CD4-positive, alpha-beta T cell (primary cell): ENCODE data around the gene LEMD2. TPM values are rescaled to one million over a fixed set of nuclear protein-coding genes. Genes with fewer than 3 reads are reported as not detected.

Experiments used
- ATAC-seq: fragments of 200-7000 bp; cut with Tn5 transposase; one replicate; pipeline ENCODE4 v1.10.0; 2022; ENCODE audit warnings: mild to moderate bottlenecking; ENCODE audit not compliant: poor library complexity
- CTCF ChIA-PET: fragments of 350-600 bp; sonication (Branson Sonifier 250); formaldehyde crosslinking; loops from one replicate; lab custom pipeline; 2021; ENCODE audit warnings: antibody characterized with exemption, inconsistent platforms; lab: Charles Lee
- POLR2A ChIA-PET: fragments of 350-600 bp; sonication (Branson Sonifier 250); formaldehyde crosslinking; loops from one replicate; lab custom pipeline; 2021; ENCODE audit warnings: antibody characterized with exemption, inconsistent platforms; lab: Charles Lee
- DNase-seq, 14 experiments: peaks; one replicate each; pipeline ENCODE4 v3.0.0-alpha.2; 2013 to 2020; ENCODE audit warnings: mixed read lengths in 2 of 14
- H3K27ac ChIP-seq, 2 donors: one replicate each; pipeline versions ENCODE4 v1.5.1 to v1.7.0; 2013; ENCODE audit warnings: low read length in 2 of 2, low read depth in 1 of 2, mild to moderate bottlenecking in 1 of 2
- H3K27me3 ChIP-seq, 2 experiments: 1 replicate in 1 of 2; 2 replicates in 1 of 2; pipeline versions ENCODE4 v1.6.1 to v1.7.0; 2013; ENCODE audit warnings: low read length in 2 of 2, control low read depth in 1 of 2, mild to moderate bottlenecking in 1 of 2, moderate library complexity in 1 of 2; ENCODE audit not compliant: insufficient read depth in 2 of 2, control insufficient read depth in 1 of 2
- H3K36me3 ChIP-seq: one replicate; pipeline ENCODE4 v1.6.1; 2013; ENCODE audit warnings: low read length, control low read depth; ENCODE audit not compliant: insufficient read depth
- H3K4me1 ChIP-seq: one replicate; pipeline ENCODE4 v1.6.1; 2013; ENCODE audit warnings: low read length, control low read depth; ENCODE audit not compliant: insufficient read depth
- H3K4me3 ChIP-seq: one replicate; pipeline ENCODE4 v1.5.1; 2013; ENCODE audit warnings: mild to moderate bottlenecking, low read length, moderate library complexity
- H3K9me3 ChIP-seq, 2 experiments: 1 replicate in 1 of 2; 2 replicates in 1 of 2; pipeline versions ENCODE4 v1.6.1 to v1.7.0; 2013; ENCODE audit warnings: low read length in 2 of 2, mild to moderate bottlenecking in 2 of 2, control low read depth in 1 of 2, moderate library complexity in 1 of 2; ENCODE audit not compliant: control insufficient read depth in 1 of 2, insufficient read depth in 1 of 2
- H3K27ac Mint-ChIP-seq: one replicate; pipeline ENCODE4 v1.8.0; 2020; ENCODE audit warnings: mixed read lengths
- H3K27me3 Mint-ChIP-seq: one replicate; pipeline ENCODE4 v1.8.0; 2021; ENCODE audit warnings: mixed read lengths
- H3K36me3 Mint-ChIP-seq: one replicate; pipeline ENCODE4 v1.8.0; 2021; ENCODE audit warnings: low read depth, mixed read lengths
- H3K4me1 Mint-ChIP-seq: one replicate; pipeline ENCODE4 v1.8.0; 2021; ENCODE audit warnings: low read depth, mixed read lengths
- H3K4me3 Mint-ChIP-seq: one replicate; pipeline ENCODE4 v1.8.0; 2020; ENCODE audit warnings: mild to moderate bottlenecking, mixed read lengths
- H3K9me3 Mint-ChIP-seq: one replicate; pipeline ENCODE4 v1.8.0; 2020; ENCODE audit warnings: mixed read lengths
- intact Hi-C, 2 experiments: fragments of 100-400 bp; cut with DNase I in 1 of 2; cut with micrococcal nuclease in 1 of 2; formaldehyde crosslinking; loops; one replicate each; pipeline versions ENCODE4 v1.15.1 to v1.9.0; 2023 to 2025; cut with DNase I, micrococcal nuclease
- total RNA-seq, 174 experiments: library from RNA in 2 of 174; stranded (reverse) in 2 of 174; gene quantifications; one replicate each; pipeline ENCODE4 v1.2.3 and lab custom pipeline; 2021 to 2026
- TF ChIP-seq, protein P1 (sequence below): fragments of 200-600 bp; IDR thresholded peaks from one replicate; pipeline ENCODE4 v1.8.0; 2022; ENCODE audit warnings: antibody characterized with exemption, mild to moderate bottlenecking

The LEMD2 gene
- total RNA-seq, 2 experiments from 2014 or later, result 122 to 124 TPM

DNA sequence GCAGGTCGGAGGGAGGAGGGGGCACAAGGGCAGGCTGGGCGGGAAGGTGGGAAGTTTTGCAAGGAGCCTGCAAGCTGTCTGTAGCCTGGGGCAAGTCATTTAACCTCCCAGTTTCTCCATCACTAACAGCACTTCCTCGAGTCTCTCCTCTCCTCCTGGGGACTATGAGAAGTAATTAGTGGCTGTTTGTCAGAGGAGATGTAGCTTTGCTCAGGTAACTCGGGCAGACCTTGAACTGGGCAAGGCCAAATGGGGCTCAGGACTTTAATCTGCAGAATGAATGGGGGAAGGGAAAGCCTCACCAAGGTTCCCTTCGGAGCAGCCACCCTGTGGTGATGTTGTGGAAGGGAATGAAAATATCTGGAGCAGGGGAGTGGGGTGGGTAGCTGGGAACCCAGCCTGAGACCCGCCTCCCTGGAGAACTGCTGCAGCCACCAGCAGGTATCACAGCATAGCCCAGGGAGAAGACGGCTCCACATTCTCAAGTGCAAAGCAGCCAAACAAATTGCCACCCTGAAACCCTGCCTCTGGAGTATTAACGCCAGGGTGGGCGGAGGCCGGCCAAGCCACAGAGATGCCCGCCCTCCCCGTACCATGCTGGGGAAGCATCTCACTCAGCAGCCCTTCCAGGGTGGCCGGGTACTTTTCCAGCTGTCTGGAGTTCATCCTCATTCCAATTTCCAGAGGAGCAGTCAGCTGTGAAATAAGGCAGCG lies 6.1 kb upstream of the LEMD2 start:
- H3K36me3 Mint-ChIP-seq, result no peaks in the 10 kb centered on the region
- no peak overlapping the region for H3K27ac ChIP-seq
- no peaks in the 10 kb centered on the region for H3K4me1 ChIP-seq
- ChIA-PET CTCF (no interaction called here), POLR2A (no interaction called here)
- no peak overlapping the region for H3K4me3 ChIP-seq
- no peaks in the 10 kb centered on the region for H3K4me1 Mint-ChIP-seq
- ATAC-seq (no peak), DNase-seq (no peak)
- peaks cover 0 to 3% of the 10 kb centered on the region in 2 experiments for H3K27me3 ChIP-seq
- H3K9me3 Mint-ChIP-seq, result no peaks in the 10 kb centered on the region
- no peak overlapping the region for H3K27ac Mint-ChIP-seq
- H3K4me3 Mint-ChIP-seq, result no peak overlapping the region
- H3K27me3 Mint-ChIP-seq, result no peaks in the 10 kb centered on the region
- H3K9me3 ChIP-seq, result no peaks in the 10 kb centered on the region
- no peaks in the 10 kb centered on the region for H3K36me3 ChIP-seq
- intact Hi-C loops, result loop anchor here in 1 of 2 experiments (5.0 kb wide), 1 partner anchor 107 kb away; no protein-coding TSS in a partner anchor
- TF ChIP-seq, protein P1, sequence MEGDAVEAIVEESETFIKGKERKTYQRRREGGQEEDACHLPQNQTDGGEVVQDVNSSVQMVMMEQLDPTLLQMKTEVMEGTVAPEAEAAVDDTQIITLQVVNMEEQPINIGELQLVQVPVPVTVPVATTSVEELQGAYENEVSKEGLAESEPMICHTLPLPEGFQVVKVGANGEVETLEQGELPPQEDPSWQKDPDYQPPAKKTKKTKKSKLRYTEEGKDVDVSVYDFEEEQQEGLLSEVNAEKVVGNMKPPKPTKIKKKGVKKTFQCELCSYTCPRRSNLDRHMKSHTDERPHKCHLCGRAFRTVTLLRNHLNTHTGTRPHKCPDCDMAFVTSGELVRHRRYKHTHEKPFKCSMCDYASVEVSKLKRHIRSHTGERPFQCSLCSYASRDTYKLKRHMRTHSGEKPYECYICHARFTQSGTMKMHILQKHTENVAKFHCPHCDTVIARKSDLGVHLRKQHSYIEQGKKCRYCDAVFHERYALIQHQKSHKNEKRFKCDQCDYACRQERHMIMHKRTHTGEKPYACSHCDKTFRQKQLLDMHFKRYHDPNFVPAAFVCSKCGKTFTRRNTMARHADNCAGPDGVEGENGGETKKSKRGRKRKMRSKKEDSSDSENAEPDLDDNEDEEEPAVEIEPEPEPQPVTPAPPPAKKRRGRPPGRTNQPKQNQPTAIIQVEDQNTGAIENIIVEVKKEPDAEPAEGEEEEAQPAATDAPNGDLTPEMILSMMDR, result no peak

DNA sequence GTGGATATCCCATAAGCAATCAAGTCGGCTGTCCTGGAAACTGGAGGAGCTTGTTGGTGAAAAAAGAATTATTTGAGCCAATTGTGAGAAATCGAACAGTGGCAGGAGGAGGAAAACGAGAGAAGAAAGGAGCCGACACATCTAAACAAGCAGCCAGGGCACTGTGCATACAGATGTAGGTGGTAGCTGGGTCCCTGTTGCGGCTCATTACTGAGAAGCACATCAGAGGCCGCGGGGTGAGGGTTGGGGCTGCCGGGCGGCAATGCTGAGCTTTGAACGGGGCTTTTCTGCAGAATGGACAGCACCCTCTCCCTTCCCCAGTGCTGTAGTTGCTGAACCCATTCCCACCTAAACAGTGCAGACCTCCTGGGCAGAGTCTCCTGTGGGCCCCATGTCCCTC lies 4.1 kb upstream of the LEMD2 start:
- Histone ChIP-seq H3K9me3 (no peaks in the 10 kb centered on the region), H3K27me3 (peaks cover 0 to 3% of the 10 kb centered on the region in 2 experiments), H3K4me3 (no peak overlapping the region), H3K36me3 (no peaks in the 10 kb centered on the region), H3K4me1 (peaks cover 9% of the 10 kb centered on the region), H3K27ac (no peak overlapping the region)
- no peaks in the 10 kb centered on the region for H3K27me3 Mint-ChIP-seq
- no peak overlapping the region for H3K27ac Mint-ChIP-seq
- H3K36me3 Mint-ChIP-seq, result peaks cover 7% of the 10 kb centered on the region
- H3K4me1 Mint-ChIP-seq, result peaks cover 7% of the 10 kb centered on the region
- CTCF ChIA-PET, result no interaction called here
- intact Hi-C loops, result loop anchor here in 1 of 2 experiments (5.0 kb wide), 1 partner anchor 109 kb away; no protein-coding TSS in a partner anchor
- ATAC-seq (no peak), DNase-seq (no peak)
- POLR2A ChIA-PET, result no interaction called here
- TF ChIP-seq, protein P1, result no peak
- peak overlapping the region; percentile 65 for H3K4me3 Mint-ChIP-seq
- H3K9me3 Mint-ChIP-seq, result no peaks in the 10 kb centered on the region

DNA sequence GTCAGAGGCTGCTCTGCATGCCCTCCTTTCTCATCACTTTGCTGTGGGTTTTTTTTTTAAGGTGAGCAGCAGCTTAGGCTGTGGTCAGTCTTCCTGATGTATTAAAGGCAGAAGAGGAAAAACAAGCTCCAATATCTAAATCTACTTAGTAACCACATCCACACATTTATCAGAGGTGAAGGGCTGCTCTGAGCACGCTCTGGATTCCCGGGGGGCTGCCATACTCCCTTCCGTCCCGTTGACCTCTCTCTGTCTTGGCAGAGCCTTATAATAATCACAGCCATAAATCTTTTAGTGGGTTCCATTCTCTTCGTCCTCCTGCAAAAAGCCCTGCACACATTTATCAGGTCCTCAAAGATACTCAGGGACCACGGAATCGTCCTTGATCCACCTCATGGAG lies 2.7 kb upstream of the LEMD2 start:
- intact Hi-C loops, result loop anchor here in 1 of 2 experiments (5.0 kb wide), 1 partner anchor 111 kb away; no protein-coding TSS in a partner anchor

More for the DNA sequence above, 2.7 kb upstream of the LEMD2 start:
- Mint-ChIP-seq H3K36me3 (peaks cover 19% of the 10 kb centered on the region), H3K4me1 (peaks cover 21% of the 10 kb centered on the region), H3K9me3 (no peaks in the 10 kb centered on the region), H3K4me3 (peak overlapping the region; percentile 56), H3K27me3 (no peaks in the 10 kb centered on the region), H3K27ac (no peak overlapping the region)
- peaks cover 8% of the 10 kb centered on the region for H3K36me3 ChIP-seq
- DNase-seq (no peak), ATAC-seq (no peak)
- no peak overlapping the region for H3K4me3 ChIP-seq
- POLR2A ChIA-PET, result no interaction called here
- H3K27ac ChIP-seq, result no peak overlapping the region
- peaks cover 21% of the 10 kb centered on the region for H3K4me1 ChIP-seq
- CTCF ChIA-PET, result no interaction called here
- no peaks in the 10 kb centered on the region for H3K9me3 ChIP-seq
- peaks cover 0 to 3% of the 10 kb centered on the region in 2 experiments for H3K27me3 ChIP-seq
- TF ChIP-seq, protein P1, result no peak
